Effector memory CD4-positive, alpha-beta T cell (primary cell): Measurements from ENCODE around the gene IL1RAPL1.

ENCODE experiments used
- DNase-seq, 3 donors: peaks; one replicate each; pipeline ENCODE4 v3.0.0-alpha.2; 2020
- H3K27ac ChIP-seq: 2 replicates; pipeline ENCODE4 v1.7.0; 2013; ENCODE audit warnings: mild to moderate bottlenecking, low read length, moderate library complexity; ENCODE audit not compliant: insufficient read depth, poor library complexity, severe bottlenecking
- H3K27me3 ChIP-seq: replicated peaks from 2 replicates; pipeline ENCODE4 v1.7.0; 2013; ENCODE audit warnings: mild to moderate bottlenecking, low read length; ENCODE audit not compliant: insufficient read depth, control insufficient read depth, poor library complexity, severe bottlenecking
- H3K36me3 ChIP-seq: 2 replicates; pipeline ENCODE4 v1.7.0; 2013; ENCODE audit warnings: mild to moderate bottlenecking, low read length, moderate library complexity; ENCODE audit not compliant: control insufficient read depth, insufficient read depth
- H3K4me1 ChIP-seq: 2 replicates; pipeline ENCODE4 v1.7.0; 2013; ENCODE audit warnings: low read length, mild to moderate bottlenecking; ENCODE audit not compliant: control insufficient read depth, insufficient read depth, poor library complexity, severe bottlenecking
- H3K4me3 ChIP-seq: 2 replicates; pipeline ENCODE4 v1.7.0; 2013; ENCODE audit warnings: low read length, low read depth, mild to moderate bottlenecking; ENCODE audit not compliant: insufficient read depth, poor library complexity, severe bottlenecking
- H3K9me3 ChIP-seq: 2 replicates; pipeline ENCODE4 v1.7.0; 2013; ENCODE audit warnings: mild to moderate bottlenecking, low read length, moderate library complexity; ENCODE audit not compliant: control insufficient read depth

The IL1RAPL1 gene

GRCh38 chrX:29903360-29903759 is 1316.1 kb downstream of the IL1RAPL1 start:
- no peaks in the 10 kb centered on the region for H3K27me3 ChIP-seq
- no peaks in the 10 kb centered on the region for H3K9me3 ChIP-seq
- H3K36me3 ChIP-seq, result no peaks in the 10 kb centered on the region
- no peak overlapping the region for H3K27ac ChIP-seq
- no peak overlapping the region for H3K4me3 ChIP-seq
- no peaks in the 10 kb centered on the region for H3K4me1 ChIP-seq
- DNase-seq, result no peak

DNA sequence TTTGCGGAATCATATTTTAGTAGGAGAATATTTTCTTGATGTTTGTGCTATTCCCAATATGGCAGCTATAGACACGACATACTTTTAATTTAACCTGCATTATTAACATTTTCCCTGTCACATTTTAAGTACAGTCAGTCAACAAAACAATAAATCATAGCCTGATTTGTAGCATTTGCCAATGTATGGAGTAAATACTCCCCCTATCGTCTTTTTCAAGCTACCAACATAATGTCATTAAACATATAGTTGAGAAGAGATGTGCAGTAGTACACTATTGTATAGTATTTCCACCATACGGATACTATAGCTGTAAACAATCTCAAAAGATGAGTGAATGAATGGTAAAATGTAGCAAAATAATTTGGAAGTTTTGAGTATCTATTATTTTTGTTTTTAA is 1324.4 kb downstream of the IL1RAPL1 start:
- Histone ChIP-seq H3K9me3 (no peaks in the 10 kb centered on the region), H3K27me3 (no peaks in the 10 kb centered on the region), H3K36me3 (no peaks in the 10 kb centered on the region), H3K4me1 (no peaks in the 10 kb centered on the region), H3K4me3 (no peak overlapping the region), H3K27ac (no peak overlapping the region)
- DNase-seq, result no peak

GRCh38 chrX:29913647-29914046 is 1326.4 kb downstream of the IL1RAPL1 start:
- Histone ChIP-seq H3K4me1 (no peaks in the 10 kb centered on the region), H3K36me3 (no peaks in the 10 kb centered on the region), H3K9me3 (no peaks in the 10 kb centered on the region), H3K27ac (no peak overlapping the region), H3K4me3 (no peak overlapping the region), H3K27me3 (no peaks in the 10 kb centered on the region)
- DNase-seq, result no peak

GRCh38 chrX:29922607-29923006 is 1335.4 kb downstream of the IL1RAPL1 start:
- Histone ChIP-seq H3K27ac (no peak overlapping the region), H3K27me3 (no peaks in the 10 kb centered on the region), H3K36me3 (no peaks in the 10 kb centered on the region), H3K9me3 (no peaks in the 10 kb centered on the region), H3K4me1 (no peaks in the 10 kb centered on the region), H3K4me3 (no peak overlapping the region)
- no peak for DNase-seq

- H3K36me3 ChIP-seq, result no peaks in the 10 kb centered on the region
- H3K27me3 ChIP-seq, result no peaks in the 10 kb centered on the region
- H3K9me3 ChIP-seq, result no peaks in the 10 kb centered on the region
- H3K4me1 ChIP-seq, result no peaks in the 10 kb centered on the region
- no peak overlapping the region for H3K4me3 ChIP-seq
- no peak for DNase-seq
- no peak overlapping the region for H3K27ac ChIP-seq
Observed at GRCh38 chrX:29926056-29926455, 1338.8 kb downstream of the IL1RAPL1 start.

GRCh38 chrX:29926659-29927058 is 1339.4 kb downstream of the IL1RAPL1 start:
- H3K27ac ChIP-seq, result no peak overlapping the region
- no peaks in the 10 kb centered on the region for H3K27me3 ChIP-seq
- no peaks in the 10 kb centered on the region for H3K9me3 ChIP-seq
- DNase-seq, result no peak
- no peaks in the 10 kb centered on the region for H3K4me1 ChIP-seq
- no peaks in the 10 kb centered on the region for H3K36me3 ChIP-seq
- no peak overlapping the region for H3K4me3 ChIP-seq

DNA sequence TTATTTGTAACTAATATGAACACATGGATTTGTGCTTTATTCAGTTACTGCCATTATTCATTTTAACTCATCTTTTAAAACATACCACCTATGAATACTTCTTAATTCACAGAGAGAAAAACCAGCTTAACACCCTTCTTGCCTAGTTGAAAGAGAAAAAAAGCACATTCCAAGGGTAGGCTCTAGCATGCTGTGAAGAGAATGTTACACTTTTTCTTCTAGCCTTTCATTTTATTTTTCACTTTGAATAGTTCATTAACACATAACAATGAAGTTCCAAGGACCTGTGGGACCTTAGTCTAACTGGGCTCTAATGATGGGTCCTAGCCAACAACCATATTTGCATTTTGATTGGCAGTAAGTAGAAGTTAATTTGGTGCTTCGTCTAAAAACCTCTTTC is 1348.2 kb downstream of the IL1RAPL1 start:
- Histone ChIP-seq H3K4me3 (no peak overlapping the region), H3K9me3 (no peaks in the 10 kb centered on the region), H3K36me3 (no peaks in the 10 kb centered on the region), H3K27me3 (no peaks in the 10 kb centered on the region), H3K27ac (no peak overlapping the region), H3K4me1 (no peaks in the 10 kb centered on the region)
- DNase-seq, result no peak

GRCh38 chrX:29940750-29941149 is 1353.5 kb downstream of the IL1RAPL1 start:
- Histone ChIP-seq H3K36me3 (no peaks in the 10 kb centered on the region), H3K4me3 (no peak overlapping the region), H3K27me3 (no peaks in the 10 kb centered on the region), H3K9me3 (no peaks in the 10 kb centered on the region), H3K27ac (no peak overlapping the region), H3K4me1 (no peaks in the 10 kb centered on the region)
- DNase-seq, result no peak

- Histone ChIP-seq H3K4me3 (no peak overlapping the region), H3K27me3 (no peaks in the 10 kb centered on the region), H3K36me3 (no peaks in the 10 kb centered on the region), H3K4me1 (no peaks in the 10 kb centered on the region), H3K27ac (no peak overlapping the region), H3K9me3 (no peaks in the 10 kb centered on the region)
- no peak for DNase-seq
Observed at GRCh38 chrX:29941287-29941686, 1354.0 kb downstream of the IL1RAPL1 start.

GRCh38 chrX:29947225-29947624 is 1360.0 kb downstream of the IL1RAPL1 start:
- no peak for DNase-seq
- no peaks in the 10 kb centered on the region for H3K27me3 ChIP-seq
- no peaks in the 10 kb centered on the region for H3K9me3 ChIP-seq
- no peaks in the 10 kb centered on the region for H3K36me3 ChIP-seq
- H3K27ac ChIP-seq, result no peak overlapping the region
- no peak overlapping the region for H3K4me3 ChIP-seq
- H3K4me1 ChIP-seq, result no peaks in the 10 kb centered on the region

DNA sequence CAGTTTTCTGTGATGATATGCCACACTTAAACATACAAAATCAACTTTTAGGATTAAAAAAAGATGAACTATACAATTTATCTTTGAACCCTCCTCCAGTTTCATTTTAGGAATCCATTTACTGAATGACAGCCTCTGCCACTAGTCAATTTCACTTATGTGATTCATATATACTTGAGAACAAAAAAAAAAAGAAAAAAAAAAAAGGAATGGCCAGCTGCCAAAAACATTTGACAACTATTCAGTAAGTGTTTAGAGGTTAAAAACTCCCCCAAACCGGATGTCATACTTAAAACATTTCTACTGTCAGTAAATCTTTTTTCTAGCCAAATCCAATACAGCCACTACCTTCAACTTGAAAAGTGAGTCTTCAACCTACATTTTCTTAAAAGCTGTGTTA is 1361.4 kb downstream of the IL1RAPL1 start:
- no peak for DNase-seq
- Histone ChIP-seq H3K27me3 (no peaks in the 10 kb centered on the region), H3K36me3 (no peaks in the 10 kb centered on the region), H3K9me3 (no peaks in the 10 kb centered on the region), H3K4me1 (no peaks in the 10 kb centered on the region), H3K27ac (no peak overlapping the region), H3K4me3 (no peak overlapping the region)
